ENCODE data around the gene GTF2B. TPM values are rescaled to one million over a fixed set of nuclear protein-coding genes. Genes with fewer than 3 reads are reported as not detected.
A peak's percentile ranks its signal among the peaks of the same experiment; 100 is the strongest.

The GTF2B gene
- total RNA-seq, 1 experiment from 2014 or later = 27.0 TPM

DNA sequence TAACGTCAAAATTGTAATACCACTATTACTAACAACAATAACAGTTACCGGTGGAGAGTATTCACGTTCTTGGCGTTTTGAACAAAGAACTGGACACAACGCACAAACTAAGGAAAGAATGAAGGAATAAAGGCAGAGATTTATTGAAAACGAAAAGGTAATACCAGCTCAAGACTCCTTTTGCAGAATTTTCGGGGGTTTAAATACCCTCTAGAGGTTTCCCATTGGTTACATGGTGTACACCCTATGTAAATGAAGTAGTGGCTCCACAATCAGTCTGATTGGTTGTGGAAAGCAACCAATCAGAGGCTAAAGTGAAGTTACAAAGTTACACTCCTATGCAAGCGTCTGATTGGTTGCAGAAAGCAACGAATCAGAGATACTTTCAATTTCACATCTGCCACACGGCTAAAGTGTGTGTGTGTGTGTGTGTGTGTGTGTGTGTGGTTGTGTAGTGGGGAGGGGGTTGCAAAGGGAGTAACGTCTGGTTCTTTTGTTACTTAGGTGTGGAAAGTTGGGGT, 1.1 kb upstream of the GTF2B start:
- BruUV-seq (replicated peaks) = no TSS peak
- H3K4me1 ChIP-seq (ENCODE audit: control insufficient read depth, insufficient read depth, low read length) = peaks cover 25% of the 10 kb centered on the region
- TF ChIP-seq SIN3A (IDR thresholded peaks at IDR 0.05; ENCODE audit: borderline replicate concordance, insufficient read depth, low read depth, low read length) (peak; percentile 60; the same call in 1 of the 2 replicates), CTCF (IDR thresholded peaks at IDR 0.05) (no peak), TCF7L2 (IDR thresholded peaks at IDR 0.05; ENCODE audit: low read depth, low read length) (no peak), POLR2AphosphoS5 (IDR thresholded peaks at IDR 0.05; ENCODE audit: low read depth, low read length) (peak; percentile 91), REST (IDR thresholded peaks at IDR 0.05; ENCODE audit: insufficient read depth in 1 of 2, low read depth in 2 of 2, low read length in 1 of 2) (no peak)
- peak overlapping the region; percentile 92 for H3K27ac ChIP-seq (ENCODE audit: low read length)
- H3K27me3 ChIP-seq (ENCODE audit: control insufficient read depth, insufficient read depth, low read length) = no peaks in the 10 kb centered on the region
- POLR2A ChIA-PET = interaction anchor here (0.6 kb wide), 1 partner anchor 230 kb away, joined by 7 read pairs; no protein-coding TSS in a partner anchor
- intact Hi-C loops (cut with micrococcal nuclease; ENCODE audit: unreplicated experiment) = no loop called here
- H3K36me3 ChIP-seq (ENCODE audit: control insufficient read depth, insufficient read depth, low read length) = peaks cover 6% of the 10 kb centered on the region
- H3K9me3 ChIP-seq (ENCODE audit: control insufficient read depth, insufficient read depth, low read depth, low read length) = no peaks in the 10 kb centered on the region
- in situ Hi-C loops (cut with HindIII; ENCODE audit: low pct_unique_long_range_greater_than_20kb, low sequenced_read_pairs) = no loop called here
- peak; percentile 87 for DNase-seq (ENCODE audit: low read depth, low spot score)
- H3K4me3 ChIP-seq (ENCODE audit: low read depth in 2 of 2, low read length in 2 of 2) = peak overlapping the region; percentile 92 to 93
- CTCF ChIA-PET = interaction anchor here (0.6 kb wide), 1 partner anchor 209 kb away, joined by 10 read pairs; no protein-coding TSS in a partner anchor
- ATAC-seq = peak; percentile 87

DNA sequence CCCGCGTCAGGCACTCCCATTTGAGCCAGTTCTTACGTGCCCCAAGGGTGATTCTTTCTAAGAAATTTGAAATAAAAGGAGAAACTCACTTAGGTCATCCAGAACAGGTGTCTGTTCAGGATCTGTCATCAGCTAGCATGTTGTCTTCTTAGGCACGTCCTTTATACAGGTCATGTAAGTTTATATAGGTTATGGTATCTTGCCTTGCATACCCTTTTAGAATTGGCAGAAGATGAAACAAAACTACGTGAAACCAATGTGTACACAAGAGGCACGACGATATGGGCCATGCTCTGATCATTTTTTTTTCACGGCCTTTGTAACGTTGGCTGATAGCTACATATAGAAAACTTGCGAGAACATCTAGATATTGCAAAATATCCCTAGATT, 579 bp upstream of the GTF2B start:
- no peaks in the 10 kb centered on the region for H3K9me3 ChIP-seq (ENCODE audit: control insufficient read depth, insufficient read depth, low read depth, low read length)
- no TSS peak for BruUV-seq (replicated peaks)
- ChIA-PET POLR2A (no interaction called here), CTCF (interaction anchor here (0.6 kb wide), 1 partner anchor 209 kb away, joined by 10 read pairs; no protein-coding TSS in a partner anchor)
- ATAC-seq (peak; percentile 22; the same call in 1 of the 2 replicates), DNase-seq (ENCODE audit: low read depth, low spot score) (peak; percentile 43)
- peaks cover 6% of the 10 kb centered on the region for H3K36me3 ChIP-seq (ENCODE audit: control insufficient read depth, insufficient read depth, low read length)
- H3K27ac ChIP-seq (ENCODE audit: low read length) = peak overlapping the region; percentile 92
- H3K27me3 ChIP-seq (ENCODE audit: control insufficient read depth, insufficient read depth, low read length) = no peaks in the 10 kb centered on the region
- in situ Hi-C loops (cut with HindIII; ENCODE audit: low pct_unique_long_range_greater_than_20kb, low sequenced_read_pairs) = no loop called here
- intact Hi-C loops (cut with micrococcal nuclease; ENCODE audit: unreplicated experiment) = no loop called here
- TF ChIP-seq TCF7L2 (IDR thresholded peaks at IDR 0.05; ENCODE audit: low read depth, low read length) (no peak), CTCF (IDR thresholded peaks at IDR 0.05) (no peak), REST (IDR thresholded peaks at IDR 0.05; ENCODE audit: insufficient read depth in 1 of 2, low read depth in 2 of 2, low read length in 1 of 2) (no peak), SIN3A (IDR thresholded peaks at IDR 0.05; ENCODE audit: borderline replicate concordance, insufficient read depth, low read depth, low read length) (no peak), POLR2AphosphoS5 (IDR thresholded peaks at IDR 0.05; ENCODE audit: low read depth, low read length) (no peak)
- H3K4me3 ChIP-seq (ENCODE audit: low read depth in 2 of 2, low read length in 2 of 2) = peak overlapping the region; percentile 92 to 93
- peaks cover 25% of the 10 kb centered on the region for H3K4me1 ChIP-seq (ENCODE audit: control insufficient read depth, insufficient read depth, low read length)

Data from Panc1 (cell line).